ENCODE measurements around the gene MGRN1.

Gene MGRN1

GRCh38 chr16:4624015-4624826 lies at the start of gene MGRN1:
TSS of gene MGRN1 (plus strand) at chr16:4624826. CDS start at chr16:4624961, 135 bp downstream.
- DNase-seq = peak; percentile 94

- no peak for DNase-seq
These were observed 49.5 kb upstream of the MGRN1 start for GRCh38 chr16:4574919-4575705.

- no peak for DNase-seq
These were observed 48.6 kb upstream of the MGRN1 start for GRCh38 chr16:4576008-4576407.

- DNase-seq = peak; percentile 32
These were observed 45.6 kb upstream of the MGRN1 start for GRCh38 chr16:4578961-4579530.

GRCh38 chr16:4580250-4580649 lies 44.4 kb upstream of the MGRN1 start:
- DNase-seq = no peak

GRCh38 chr16:4583906-4584305 lies 40.7 kb upstream of the MGRN1 start:
- no peak for DNase-seq

- no peak for DNase-seq
These were observed 38.3 kb upstream of the MGRN1 start for GRCh38 chr16:4586291-4586690.

GRCh38 chr16:4588386-4588785 lies 36.2 kb upstream of the MGRN1 start:
- no peak for DNase-seq

GRCh38 chr16:4588961-4589360 lies 35.7 kb upstream of the MGRN1 start:
- no peak for DNase-seq

GRCh38 chr16:4591191-4591590 lies 33.4 kb upstream of the MGRN1 start:
- DNase-seq = no peak

- no peak for DNase-seq
These were observed 32.7 kb upstream of the MGRN1 start for GRCh38 chr16:4591706-4592470.

- peak; percentile 93 for DNase-seq
These were observed 31.5 kb upstream of the MGRN1 start for GRCh38 chr16:4593086-4593485.

- DNase-seq = no peak
These were observed 29.9 kb upstream of the MGRN1 start for GRCh38 chr16:4594433-4595410.

- no peak for DNase-seq
These were observed 27.5 kb upstream of the MGRN1 start for GRCh38 chr16:4597174-4597573.

GRCh38 chr16:4599037-4599436 lies 25.6 kb upstream of the MGRN1 start:
- DNase-seq = no peak

GRCh38 chr16:4599545-4599944 lies 25.1 kb upstream of the MGRN1 start:
- DNase-seq = no peak

GRCh38 chr16:4601036-4601863 lies 23.4 kb upstream of the MGRN1 start:
- DNase-seq = no peak

- no peak for DNase-seq
These were observed 22.8 kb upstream of the MGRN1 start for GRCh38 chr16:4601864-4602186.

- DNase-seq = no peak
These were observed 22.3 kb upstream of the MGRN1 start for GRCh38 chr16:4602331-4602730.

GRCh38 chr16:4603624-4604170 lies 20.9 kb upstream of the MGRN1 start:
- no peak for DNase-seq

GRCh38 chr16:4604401-4604800 lies 20.2 kb upstream of the MGRN1 start:
- no peak for DNase-seq
